GM23248 (cell line): Measurements from ENCODE around the gene PLPPR1.
"Not testable (repeated sequence)": the region's sequence is repeated elsewhere in the genome, so short reads cannot be mapped to it uniquely, and the experiment has no call there.

ENCODE experiments used
- EZH2 ChIP-seq: fragments of 200-600 bp; sonication (generic); IDR thresholded peaks from 2 replicates; pipeline ENCODE4 v1.6.1; 2018; ENCODE audit warnings: antibody characterized with exemption, mild to moderate bottlenecking; ENCODE audit not compliant: insufficient read depth, poor library complexity, severe bottlenecking
- EZH2phosphoT487 ChIP-seq: fragments of 200-600 bp; sonication (generic); IDR thresholded peaks from 2 replicates; pipeline ENCODE4 v1.6.1; 2018; ENCODE audit warnings: antibody characterized with exemption, moderate library complexity, mild to moderate bottlenecking, low read depth; ENCODE audit not compliant: insufficient read depth

- not testable (repeated sequence) for TF ChIP-seq EZH2phosphoT487, EZH2
These were observed 11.1 kb downstream of the PLPPR1 start for GRCh38 chr9:101039581-101039980.
